Stimulated activated CD4-positive, alpha-beta T cell treated with anti-CD3 and anti-CD28 coated beads, TNF-alpha, amount 100 ng/mL, for 4 hours (primary cell): ENCODE measurements around the gene OAT.
"Not testable (repeated sequence)": the region's sequence is repeated elsewhere in the genome, so short reads cannot be mapped to it uniquely, and the experiment has no call there.

ENCODE experiments used
- DNase-seq, 3 experiments: peaks; one replicate each; pipeline ENCODE4 v3.0.0-alpha.2; 2020; ENCODE audit warnings: low read depth in 3 of 3

The OAT gene

GRCh38 chr10:124447751-124448466 is 29.2 kb upstream of the OAT start:
- DNase-seq: no peak

- DNase-seq: no peak
Observed at GRCh38 chr10:124446830-124447750, 28.4 kb upstream of the OAT start.

GRCh38 chr10:124441694-124442093 is 23.0 kb upstream of the OAT start:
- DNase-seq: not testable (repeated sequence)

GRCh38 chr10:124436191-124436638 is 17.5 kb upstream of the OAT start:
- DNase-seq: no peak

GRCh38 chr10:124435683-124436082 is 17.0 kb upstream of the OAT start:
- DNase-seq: not testable (repeated sequence)

GRCh38 chr10:124433461-124433860 is 14.7 kb upstream of the OAT start:
- no peak for DNase-seq

GRCh38 chr10:124430077-124430476 is 11.4 kb upstream of the OAT start:
- no peak for DNase-seq

GRCh38 chr10:124429576-124429975 is 10.9 kb upstream of the OAT start:
- no peak for DNase-seq

GRCh38 chr10:124428207-124428777 is 9.6 kb upstream of the OAT start:
- no peak for DNase-seq

GRCh38 chr10:124425227-124425962 is 6.7 kb upstream of the OAT start:
- DNase-seq: no peak

GRCh38 chr10:124423813-124424212 is 5.1 kb upstream of the OAT start:
- no peak for DNase-seq

GRCh38 chr10:124422742-124423141 is 4.0 kb upstream of the OAT start:
- DNase-seq: no peak

GRCh38 chr10:124420254-124420653 is 1.5 kb upstream of the OAT start:
- DNase-seq: no peak

- DNase-seq: no peak
Observed at GRCh38 chr10:124419635-124420034, 912 bp upstream of the OAT start.

- peak; percentile 6 to 17 (median 13) for DNase-seq
Observed at GRCh38 chr10:124417895-124418725, 613 bp downstream of the OAT start.

- no peak for DNase-seq
Observed at GRCh38 chr10:124416733-124417132, 2.0 kb downstream of the OAT start.

- no peak for DNase-seq
Observed at GRCh38 chr10:124415210-124415609, 3.5 kb downstream of the OAT start.

GRCh38 chr10:124414076-124414475 is 4.6 kb downstream of the OAT start:
- DNase-seq: no peak

GRCh38 chr10:124409696-124410095 is 9.0 kb downstream of the OAT start:
- no peak for DNase-seq

- DNase-seq: no peak
Observed at GRCh38 chr10:124408357-124408756, 10.4 kb downstream of the OAT start.

- no peak for DNase-seq
Observed at GRCh38 chr10:124407456-124407855, 11.3 kb downstream of the OAT start.
